ENCODE data around the gene ST8SIA6. TPM values are rescaled to one million over a fixed set of nuclear protein-coding genes. Genes with fewer than 3 reads are reported as not detected.

Gene ST8SIA6
- total and polyA plus RNA-seq, 9 of the 15 experiments (the other 6 are each of a cell fraction or from before 2014, with no cell fraction given), result 0.69 to 6.7 (median 5.0) TPM

DNA sequence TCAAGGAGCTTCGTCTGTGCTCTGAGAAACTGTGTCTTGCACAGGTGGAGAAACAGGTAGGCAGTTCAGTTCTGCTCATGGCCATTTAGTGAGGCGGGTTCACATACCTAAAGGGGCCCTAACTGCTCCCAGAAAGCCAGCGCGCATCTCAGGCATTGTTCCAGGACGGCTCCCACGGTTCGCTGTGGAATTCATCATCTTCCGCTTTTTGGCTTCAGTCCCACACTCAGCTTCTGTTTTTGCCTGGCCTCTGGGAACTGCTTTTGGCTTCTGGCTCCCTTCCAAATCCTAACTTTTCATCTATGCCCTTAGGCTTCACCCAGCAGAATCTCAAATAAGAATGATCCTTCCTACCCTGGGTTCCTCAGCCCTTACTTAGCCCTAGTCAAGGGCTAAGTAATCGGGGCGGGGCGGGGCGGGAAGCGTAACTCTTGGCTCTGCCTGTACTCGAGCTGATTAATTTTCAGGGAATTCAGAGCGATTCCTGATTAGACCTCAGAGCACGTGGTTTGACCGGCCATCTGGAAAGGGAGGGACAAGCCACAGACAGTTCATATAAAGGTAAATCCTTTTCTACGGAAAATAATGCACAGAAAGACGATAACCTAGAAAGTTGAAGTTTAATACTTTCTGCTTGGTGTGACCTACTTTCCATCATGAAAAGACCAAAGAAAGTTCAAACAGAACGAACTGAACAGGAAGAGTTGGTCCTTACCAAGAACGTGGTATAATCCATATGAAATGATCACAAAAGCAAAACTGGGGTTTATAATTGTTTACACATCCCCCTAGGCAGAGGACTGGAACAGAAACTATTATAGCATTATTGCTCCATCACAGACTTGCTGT lies 105.7 kb downstream of the ST8SIA6 start (continued):
- TF ChIP-seq MNT (conservative IDR thresholded peaks at IDR 0.05) (peak; percentile 68 to 77), PHF8 (IDR thresholded peaks at IDR 0.05; ENCODE audit: borderline replicate concordance, low read length) (no peak), RCOR1 (IDR thresholded peaks at IDR 0.05; ENCODE audit: borderline replicate concordance in 1 of 2, low read depth in 2 of 2, low read length in 2 of 2) (peak in 1 of 2 experiments; percentile 24; a peak in 1 of 4 replicates), NFRKB (IDR thresholded peaks at IDR 0.05; ENCODE audit: low read depth) (0 out of 2 replicates have a peak, but pooled peaks have one; percentile 29), MAZ (CRISPR knock-in tag; conservative IDR thresholded peaks at IDR 0.05 in 1 of 2, IDR thresholded peaks at IDR 0.05 in 1 of 2) (peak in 1 of 2 experiments; percentile 30; a peak in 1 of 4 replicates), CTBP1 (IDR thresholded peaks at IDR 0.05; ENCODE audit: borderline replicate concordance) (peak; percentile 69), ZNF592 (IDR thresholded peaks at IDR 0.05) (0 out of 2 replicates have a peak, but pooled peaks have one; percentile 33)
- TF ChIP-seq, protein P1, sequence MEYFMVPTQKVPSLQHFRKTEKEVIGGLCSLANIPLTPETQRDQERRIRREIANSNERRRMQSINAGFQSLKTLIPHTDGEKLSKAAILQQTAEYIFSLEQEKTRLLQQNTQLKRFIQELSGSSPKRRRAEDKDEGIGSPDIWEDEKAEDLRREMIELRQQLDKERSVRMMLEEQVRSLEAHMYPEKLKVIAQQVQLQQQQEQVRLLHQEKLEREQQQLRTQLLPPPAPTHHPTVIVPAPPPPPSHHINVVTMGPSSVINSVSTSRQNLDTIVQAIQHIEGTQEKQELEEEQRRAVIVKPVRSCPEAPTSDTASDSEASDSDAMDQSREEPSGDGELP (CRISPR knock-in tag; IDR thresholded peaks at IDR 0.05; ENCODE audit: borderline replicate concordance), result no peak

Measured in K562 (cell line).